Upper lobe of left lung (tissue), 4 donors: Measurements from ENCODE around the gene ERGIC3.

Source experiments
- EP300 ChIP-seq, 4 donors: sonication (generic); formaldehyde crosslinking; IDR thresholded peaks; one replicate each; pipeline ENCODE4 v1.5.1; 2017; ENCODE audit warnings: antibody characterized with exemption in 4 of 4, control low read depth in 2 of 4
- TF ChIP-seq, protein P1 (sequence below), 6 experiments: fragments of 450-650 bp in 4 of 6; fragments of 200-600 bp in 2 of 6; sonication (generic) in 2 of 6; IDR thresholded peaks; one replicate each; pipeline ENCODE4 v1.5.1; 2016 to 2019; ENCODE audit warnings: antibody characterized with exemption in 6 of 6

DNA sequence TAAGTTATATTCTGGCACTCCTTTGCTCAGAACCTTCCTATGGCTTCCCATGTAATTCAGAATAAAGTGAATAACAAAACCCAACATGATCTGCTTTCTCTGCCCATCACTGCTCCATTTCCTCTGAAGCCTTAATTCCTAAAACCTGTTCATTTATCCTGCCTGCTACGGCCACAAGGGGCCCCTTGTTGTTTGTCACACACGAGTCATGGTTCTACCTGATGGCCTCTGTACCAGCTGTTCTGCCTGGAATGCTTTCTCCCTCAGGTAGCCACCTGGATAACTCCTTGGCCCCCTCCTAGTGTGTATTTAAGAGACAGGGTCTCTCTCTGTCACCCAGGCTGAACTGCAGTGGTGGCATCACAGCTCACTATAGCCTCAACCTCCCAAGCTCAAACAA, 26.8 kb downstream of the ERGIC3 start:
- no peak for TF ChIP-seq EP300 (IDR thresholded peaks at IDR 0.05)
- TF ChIP-seq, protein P1, sequence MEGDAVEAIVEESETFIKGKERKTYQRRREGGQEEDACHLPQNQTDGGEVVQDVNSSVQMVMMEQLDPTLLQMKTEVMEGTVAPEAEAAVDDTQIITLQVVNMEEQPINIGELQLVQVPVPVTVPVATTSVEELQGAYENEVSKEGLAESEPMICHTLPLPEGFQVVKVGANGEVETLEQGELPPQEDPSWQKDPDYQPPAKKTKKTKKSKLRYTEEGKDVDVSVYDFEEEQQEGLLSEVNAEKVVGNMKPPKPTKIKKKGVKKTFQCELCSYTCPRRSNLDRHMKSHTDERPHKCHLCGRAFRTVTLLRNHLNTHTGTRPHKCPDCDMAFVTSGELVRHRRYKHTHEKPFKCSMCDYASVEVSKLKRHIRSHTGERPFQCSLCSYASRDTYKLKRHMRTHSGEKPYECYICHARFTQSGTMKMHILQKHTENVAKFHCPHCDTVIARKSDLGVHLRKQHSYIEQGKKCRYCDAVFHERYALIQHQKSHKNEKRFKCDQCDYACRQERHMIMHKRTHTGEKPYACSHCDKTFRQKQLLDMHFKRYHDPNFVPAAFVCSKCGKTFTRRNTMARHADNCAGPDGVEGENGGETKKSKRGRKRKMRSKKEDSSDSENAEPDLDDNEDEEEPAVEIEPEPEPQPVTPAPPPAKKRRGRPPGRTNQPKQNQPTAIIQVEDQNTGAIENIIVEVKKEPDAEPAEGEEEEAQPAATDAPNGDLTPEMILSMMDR (IDR thresholded peaks at IDR 0.05) = peak in 2 of 6 experiments; percentile 22 to 26
